ENCODE measurements around the gene LRMDA.

Gene LRMDA

DNA sequence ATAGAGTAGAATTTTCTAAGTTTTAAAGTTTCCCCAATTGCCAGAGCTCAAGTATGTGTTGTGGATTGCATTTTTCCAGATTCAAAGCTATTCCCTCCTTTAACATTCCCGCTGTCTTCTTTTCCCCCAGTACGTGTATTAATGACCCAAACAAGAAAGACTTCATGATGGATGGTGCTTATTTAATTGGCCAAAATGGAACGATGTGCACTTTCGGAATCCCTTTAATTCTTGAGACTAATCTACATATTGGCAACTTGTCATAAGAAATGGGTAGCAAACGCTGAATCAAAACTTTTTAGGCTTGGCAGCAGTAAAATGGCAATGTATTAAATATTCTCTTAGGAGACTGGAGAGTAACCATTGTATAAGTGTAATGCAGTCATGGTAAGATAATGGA is 753.2 kb downstream of the LRMDA start:
- no peak for DNase-seq (ENCODE audit: low spot score)
- H3K27ac ChIP-seq, result peak overlapping the region in 1 of 2 donors; percentile 15
- no peak overlapping the region for H3K4me3 ChIP-seq
- TF ChIP-seq, protein P1, sequence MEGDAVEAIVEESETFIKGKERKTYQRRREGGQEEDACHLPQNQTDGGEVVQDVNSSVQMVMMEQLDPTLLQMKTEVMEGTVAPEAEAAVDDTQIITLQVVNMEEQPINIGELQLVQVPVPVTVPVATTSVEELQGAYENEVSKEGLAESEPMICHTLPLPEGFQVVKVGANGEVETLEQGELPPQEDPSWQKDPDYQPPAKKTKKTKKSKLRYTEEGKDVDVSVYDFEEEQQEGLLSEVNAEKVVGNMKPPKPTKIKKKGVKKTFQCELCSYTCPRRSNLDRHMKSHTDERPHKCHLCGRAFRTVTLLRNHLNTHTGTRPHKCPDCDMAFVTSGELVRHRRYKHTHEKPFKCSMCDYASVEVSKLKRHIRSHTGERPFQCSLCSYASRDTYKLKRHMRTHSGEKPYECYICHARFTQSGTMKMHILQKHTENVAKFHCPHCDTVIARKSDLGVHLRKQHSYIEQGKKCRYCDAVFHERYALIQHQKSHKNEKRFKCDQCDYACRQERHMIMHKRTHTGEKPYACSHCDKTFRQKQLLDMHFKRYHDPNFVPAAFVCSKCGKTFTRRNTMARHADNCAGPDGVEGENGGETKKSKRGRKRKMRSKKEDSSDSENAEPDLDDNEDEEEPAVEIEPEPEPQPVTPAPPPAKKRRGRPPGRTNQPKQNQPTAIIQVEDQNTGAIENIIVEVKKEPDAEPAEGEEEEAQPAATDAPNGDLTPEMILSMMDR (IDR thresholded peaks at IDR 0.05), result no peak

DNA sequence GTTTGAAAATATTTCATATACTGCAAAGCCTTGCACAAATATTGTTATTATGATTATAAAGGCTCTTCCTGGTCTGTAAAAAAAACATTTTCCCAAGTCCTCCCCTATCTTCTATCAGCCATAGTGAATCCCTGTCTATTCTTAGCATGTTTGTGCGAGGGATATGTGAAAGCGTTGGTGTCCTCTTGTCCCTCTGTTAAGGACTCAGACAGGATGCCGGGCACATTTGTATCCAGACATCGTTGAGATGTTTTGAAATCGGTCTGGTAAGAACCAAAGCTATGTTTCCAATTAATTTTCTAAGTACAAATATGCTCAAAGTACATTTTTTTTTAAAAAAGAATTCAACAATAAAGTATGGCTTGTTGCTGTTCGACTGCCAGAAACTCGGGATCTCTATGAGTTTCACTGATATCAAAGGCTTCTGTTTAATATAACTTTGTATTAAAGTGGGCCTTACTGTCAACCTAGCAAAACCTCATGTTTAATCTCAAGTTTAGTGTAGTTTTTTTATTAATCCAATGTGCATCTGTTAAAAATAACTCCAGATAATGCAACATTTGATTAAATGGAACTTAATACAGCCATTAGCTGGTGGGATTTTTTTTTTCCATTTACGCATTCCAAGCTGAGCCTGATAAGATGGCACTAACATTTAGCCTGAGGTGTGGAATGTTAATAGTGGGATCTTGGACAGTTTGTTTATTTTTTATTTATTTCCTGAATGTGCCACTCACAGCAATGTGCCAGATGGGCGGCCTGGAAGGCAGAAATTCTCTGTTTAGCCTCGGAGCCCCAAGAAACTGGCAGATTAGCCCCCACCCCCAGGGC is 754.3 kb downstream of the LRMDA start:
- Histone ChIP-seq H3K27ac (peak overlapping the region in 1 of 2 donors; percentile 46), H3K4me3 (no peak overlapping the region)
- DNase-seq (ENCODE audit: low spot score), result no peak
- TF ChIP-seq, protein P1 (IDR thresholded peaks at IDR 0.05), result no peak

DNA sequence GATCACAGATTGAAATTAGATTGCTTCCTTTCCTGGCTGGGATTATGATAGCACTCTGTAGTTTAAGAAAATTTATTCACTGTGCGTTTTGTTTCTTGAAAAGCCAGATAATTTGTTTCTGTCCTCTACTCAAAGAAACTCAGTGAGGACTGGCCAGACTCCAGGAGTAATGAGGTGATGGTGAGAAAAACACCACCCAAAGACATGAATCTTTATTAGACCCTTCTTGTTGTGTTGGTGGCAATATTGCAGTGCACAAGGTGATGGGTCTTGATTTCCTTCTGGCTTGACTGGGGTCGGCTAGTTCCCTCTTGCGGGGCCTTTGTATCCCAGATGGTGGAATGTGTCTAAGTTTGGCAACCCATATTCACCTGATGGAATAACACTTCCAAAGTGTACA is 756.8 kb downstream of the LRMDA start:
- TF ChIP-seq, protein P1 (IDR thresholded peaks at IDR 0.05), result no peak

DNA sequence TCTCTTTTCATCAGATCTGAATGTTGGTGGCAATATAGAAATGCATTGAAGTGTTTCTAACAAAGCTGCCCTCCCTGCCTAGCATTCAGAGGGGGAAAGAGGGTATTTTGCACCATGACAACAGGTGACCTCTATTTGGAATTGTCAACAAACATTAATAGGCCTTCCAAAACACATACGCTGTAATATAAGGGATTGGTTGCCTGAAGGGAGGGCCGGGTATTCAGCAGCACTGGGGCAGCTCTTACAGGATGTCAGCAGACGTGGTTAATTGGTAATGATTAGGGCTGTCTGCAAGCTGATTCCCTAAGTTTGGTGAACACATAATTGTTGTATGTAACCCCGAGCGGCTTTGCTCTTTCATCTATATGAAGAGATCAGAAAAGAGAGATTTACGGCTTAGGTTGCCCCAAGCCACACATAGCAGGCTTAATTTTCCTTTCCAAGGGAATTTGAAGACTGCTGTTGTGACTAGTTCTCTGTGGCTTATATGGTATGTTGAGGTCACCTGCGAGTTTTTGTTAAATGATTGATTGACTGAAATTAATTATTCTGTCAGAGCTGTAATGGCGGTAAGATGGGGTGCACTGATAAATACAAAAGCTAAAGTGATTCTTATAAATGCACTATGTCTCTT is 759.3 kb downstream of the LRMDA start:
- no peak for DNase-seq (ENCODE audit: low spot score)
- TF ChIP-seq, protein P1 (IDR thresholded peaks at IDR 0.05), result no peak

More for the DNA sequence above, 756.8 kb downstream of the LRMDA start:
- no peak for DNase-seq (ENCODE audit: low spot score)
- Histone ChIP-seq H3K27ac (no peak overlapping the region), H3K4me3 (no peak overlapping the region)

GRCh38 chr10:76191336-76191735 is 759.9 kb downstream of the LRMDA start:
- no peak overlapping the region for H3K27ac ChIP-seq
- no peak for DNase-seq (ENCODE audit: low spot score)
- H3K4me3 ChIP-seq, result no peak overlapping the region
- TF ChIP-seq, protein P1 (IDR thresholded peaks at IDR 0.05), result no peak

More for the DNA sequence above, 759.3 kb downstream of the LRMDA start:
- Histone ChIP-seq H3K27ac (no peak overlapping the region), H3K4me3 (no peak overlapping the region)

GRCh38 chr10:76192151-76192550 is 760.7 kb downstream of the LRMDA start:
- no peak overlapping the region for H3K4me3 ChIP-seq
- H3K27ac ChIP-seq, result no peak overlapping the region
- no peak for DNase-seq (ENCODE audit: low spot score)
- TF ChIP-seq, protein P1 (IDR thresholded peaks at IDR 0.05), result no peak

Data from coronary artery (tissue), 2 donors.